Measurements from ENCODE around the gene FAM149A. TPM values are rescaled to one million over a fixed set of nuclear protein-coding genes. Genes with fewer than 3 reads are reported as not detected.

Gene FAM149A
- total RNA-seq (2013; cell fraction: nucleolus; rRNA removed), result not detected in 2 replicates
- total RNA-seq (2014; rRNA removed), result 0.76 and 1.0 TPM in 2 replicates
- 0.49 and 0.92 TPM in 2 replicates for total RNA-seq (2014; rRNA removed; fragmentation: Illumina TruSeq; extraction: Trizol)
- 0.38 and 0.53 TPM in 2 replicates for total RNA-seq (2021)
- polyA plus RNA-seq (2011; ENCODE audit: low read depth), result 1.1 TPM
- 0.10 and 0.57 TPM in 2 replicates for polyA plus RNA-seq (2011; rRNA removed)
- 0.25 and 0.32 TPM in 2 replicates for polyA plus RNA-seq (2011; cell fraction: cytosol; rRNA removed)
- polyA plus RNA-seq (2011; cell fraction: nucleus; rRNA removed), result 0.34 and 0.51 TPM in 2 replicates
- 0.73 TPM in 1 of 2 replicates, not detected in the other for polyA plus RNA-seq (2012)
- 0.36 and 0.57 TPM in 2 replicates for polyA plus RNA-seq (2014; fragmentation: Illumina TruSeq; extraction: Trizol)
- polyA plus RNA-seq (2014; fragmentation: Nextera tagmentation; extraction: Ambion mirVana), result 1 to 10 TPM; 1.7 to 1.9 TPM
- 0.86 and 1.1 TPM in 2 replicates for polyA plus RNA-seq (2014; rRNA removed)
- 1 to 10 TPM in 1 of 2 experiments, under 1 TPM in 1; 0.96 to 1.0 TPM for polyA plus RNA-seq (2016; fragmentation: Nextera tagmentation; extraction: Ambion mirVana)
- polyA minus RNA-seq (2011; rRNA and poly(A)+ RNA removed), result 1.7 TPM in 1 of 2 replicates, not detected in the other
- polyA minus RNA-seq (2011; cell fraction: cytosol; rRNA and poly(A)+ RNA removed), result not detected in 2 replicates
- polyA minus RNA-seq (2011; cell fraction: nucleus; rRNA and poly(A)+ RNA removed), result not detected in 2 replicates
- Bru-seq, nascent RNA, result percentile 11 among the genes with signal in this experiment
- BruChase-seq, experiment 1, labeled RNA remaining after a 6-hour chase, result percentile 3 among the genes with signal in this experiment
- BruChase-seq, experiment 2, labeled RNA remaining after a 2-hour chase, result percentile 3 among the genes with signal in this experiment
- long read RNA-seq, experiment 1, result 0 reads
- long read RNA-seq, experiment 2, partial matches to known transcripts, result 0 of 1 reads
- long read RNA-seq, experiment 2, other reads (novel, unspliced or antisense), result 1 of 1 reads

DNA sequence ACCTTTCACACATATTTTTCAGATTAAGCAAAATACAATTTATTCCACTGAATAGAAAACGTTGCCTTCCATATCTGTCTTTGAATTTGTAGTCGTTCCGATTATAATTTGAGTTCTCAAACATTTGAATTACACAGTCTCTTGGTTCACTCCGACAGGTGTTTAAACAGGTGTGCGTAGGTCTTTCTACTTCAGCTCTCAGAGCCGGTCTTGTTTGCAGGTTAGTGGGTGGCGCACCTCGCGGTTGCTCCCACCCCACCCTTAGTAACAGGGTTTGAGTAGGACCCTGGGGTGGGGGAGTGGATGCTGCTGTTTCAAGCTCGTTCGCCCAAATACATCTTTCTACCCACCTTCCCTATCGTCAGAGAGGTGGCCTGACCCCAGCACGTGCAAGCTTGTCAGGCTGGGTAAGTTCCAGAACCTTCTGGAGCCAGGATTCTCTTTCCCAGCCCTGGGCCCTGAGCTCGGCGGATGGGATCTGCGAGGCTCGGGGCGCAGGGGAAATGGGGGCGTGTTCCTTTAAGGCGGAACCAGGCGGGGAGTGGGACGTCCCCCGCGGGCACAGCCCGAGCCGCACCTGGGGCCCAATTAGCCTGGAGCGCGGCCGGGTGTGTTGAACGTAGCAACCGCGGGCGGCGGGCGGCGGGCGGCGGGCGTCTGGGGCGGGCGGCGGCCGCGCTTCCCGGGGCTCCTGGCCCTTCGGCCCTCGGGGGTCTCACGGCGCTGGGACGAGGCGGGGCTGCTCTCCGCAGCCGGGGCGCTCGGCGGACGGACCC lies at the start of gene FAM149A:
FAM149A (plus strand) TSS at position 591 of the 776 bp plus-strand sequence.
- intact Hi-C loops (cut with micrococcal nuclease; ENCODE audit: unreplicated experiment), result no loop called here
- H3K27me3 ChIP-seq (replicated peaks in 1 of 2; ENCODE audit: control insufficient read depth in 2 of 2, insufficient read depth in 2 of 2, low read length in 1 of 2), result peaks cover 2 to 10% of the 10 kb centered on the region in 2 experiments
- no TSS peak for BruUV-seq (replicated peaks)
- no peaks in the 10 kb centered on the region for H3K79me2 ChIP-seq (ENCODE audit: control insufficient read depth, insufficient read depth, low read length)
- ChIA-PET RAD21 (ENCODE audit: unreplicated experiment) (no interaction called here), POLR2A (no interaction called here), SMC1A (ENCODE audit: uncharacterized antibody, unreplicated experiment) (no interaction called here), CTCF (no interaction called here)
- 34% methylated on average over 25 of the region's 57 CpGs for WGBS (ENCODE audit: insufficient coverage, insufficient replicate concordance, low lambda C conversion rate, missing lambda C conversion rate)
- no peaks in the 10 kb centered on the region; the same call in 1 of the 2 replicates for H4K20me1 ChIP-seq (ENCODE audit: control insufficient read depth, insufficient read depth)
- no peak within 1 kb of the TSS; the same call in 1 of the 2 replicates for H3K4me2 ChIP-seq (ENCODE audit: control insufficient read depth, insufficient read depth)
- H3K9ac ChIP-seq (ENCODE audit: control insufficient read depth, insufficient read depth, low read length), result no peak within 1 kb of the TSS
- H2AFZ ChIP-seq (ENCODE audit: control insufficient read depth, low read depth, low read length), result no peak within 1 kb of the TSS
- no peak for FAIRE-seq
- no peak for DNase-seq (ENCODE audit: low read depth, low spot score)
- ATAC-seq, result no peak; the same call in 2 of the 3 replicates
- H3K27ac ChIP-seq (ENCODE audit: control insufficient read depth, insufficient read depth), result no peak within 1 kb of the TSS
- peaks cover 3% of the 10 kb centered on the region; the same call in 1 of the 2 replicates for H3K4me1 ChIP-seq (ENCODE audit: control insufficient read depth, insufficient read depth, low read length)
- H3K4me3 ChIP-seq, result no peak within 1 kb of the TSS
- in situ Hi-C loops (cut with MboI), result no loop called here
- no peaks in the 10 kb centered on the region for H3K9me3 ChIP-seq (replicated peaks; ENCODE audit: control insufficient read depth, insufficient read depth, low read length)
- no peaks in the 10 kb centered on the region for H3K36me3 ChIP-seq (ENCODE audit: control insufficient read depth in 2 of 2, insufficient read depth in 2 of 2, low read length in 1 of 2)
- TF ChIP-seq ATF3 (IDR thresholded peaks at IDR 0.05; ENCODE audit: borderline replicate concordance, extremely low read depth, low read depth, low read length) (no peak), KDM1A (IDR thresholded peaks at IDR 0.05; ENCODE audit: borderline replicate concordance) (no peak), PML (IDR thresholded peaks at IDR 0.05; ENCODE audit: low read length) (no peak)
- TF ChIP-seq, protein P1, sequence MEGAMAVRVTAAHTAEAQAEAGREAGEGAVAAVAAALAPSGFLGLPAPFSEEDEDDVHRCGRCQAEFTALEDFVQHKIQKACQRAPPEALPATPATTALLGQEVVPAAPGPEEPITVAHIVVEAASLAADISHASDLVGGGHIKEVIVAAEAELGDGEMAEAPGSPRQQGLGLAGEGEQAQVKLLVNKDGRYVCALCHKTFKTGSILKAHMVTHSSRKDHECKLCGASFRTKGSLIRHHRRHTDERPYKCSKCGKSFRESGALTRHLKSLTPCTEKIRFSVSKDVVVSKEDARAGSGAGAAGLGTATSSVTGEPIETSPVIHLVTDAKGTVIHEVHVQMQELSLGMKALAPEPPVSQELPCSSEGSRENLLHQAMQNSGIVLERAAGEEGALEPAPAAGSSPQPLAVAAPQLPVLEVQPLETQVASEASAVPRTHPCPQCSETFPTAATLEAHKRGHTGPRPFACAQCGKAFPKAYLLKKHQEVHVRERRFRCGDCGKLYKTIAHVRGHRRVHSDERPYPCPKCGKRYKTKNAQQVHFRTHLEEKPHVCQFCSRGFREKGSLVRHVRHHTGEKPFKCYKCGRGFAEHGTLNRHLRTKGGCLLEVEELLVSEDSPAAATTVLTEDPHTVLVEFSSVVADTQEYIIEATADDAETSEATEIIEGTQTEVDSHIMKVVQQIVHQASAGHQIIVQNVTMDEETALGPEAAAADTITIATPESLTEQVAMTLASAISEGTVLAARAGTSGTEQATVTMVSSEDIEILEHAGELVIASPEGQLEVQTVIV (IDR thresholded peaks at IDR 0.05; ENCODE audit: borderline replicate concordance, partially characterized antibody), result no peak
- TF ChIP-seq, protein P2, sequence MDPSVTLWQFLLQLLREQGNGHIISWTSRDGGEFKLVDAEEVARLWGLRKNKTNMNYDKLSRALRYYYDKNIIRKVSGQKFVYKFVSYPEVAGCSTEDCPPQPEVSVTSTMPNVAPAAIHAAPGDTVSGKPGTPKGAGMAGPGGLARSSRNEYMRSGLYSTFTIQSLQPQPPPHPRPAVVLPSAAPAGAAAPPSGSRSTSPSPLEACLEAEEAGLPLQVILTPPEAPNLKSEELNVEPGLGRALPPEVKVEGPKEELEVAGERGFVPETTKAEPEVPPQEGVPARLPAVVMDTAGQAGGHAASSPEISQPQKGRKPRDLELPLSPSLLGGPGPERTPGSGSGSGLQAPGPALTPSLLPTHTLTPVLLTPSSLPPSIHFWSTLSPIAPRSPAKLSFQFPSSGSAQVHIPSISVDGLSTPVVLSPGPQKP (IDR thresholded peaks at IDR 0.05; ENCODE audit: low read depth, low read length), result no peak

Measured in GM12878 (cell line).